H1 (cell line): Measurements from ENCODE around the gene CUL1. TPM values are rescaled to one million over a fixed set of nuclear protein-coding genes. Genes with fewer than 3 reads are reported as not detected.

Experiments
- CHD7 ChIP-seq: fragments of 300-600 bp; sonication (generic); IDR thresholded peaks from 2 replicates; pipeline ENCODE4 v1.7.1; 2012; ENCODE audit warnings: low read length, moderate library complexity, mild to moderate bottlenecking, inconsistent platforms; ENCODE audit not compliant: insufficient replicate concordance
- polyA plus RNA-seq, 7 experiments: library from polyadenylated mRNA; depleted of rRNA in 3 of 7; stranded (reverse) in 5 of 7; unstranded in 2 of 7; fragments of >200 nt in 5 of 7; fragments of 200-250 nt in 2 of 7; gene quantifications; 1 replicate in 5 of 7; 2 replicates in 1 of 7; 4 replicates in 1 of 7; pipeline versions ENCODE4 v1.2.1 to v1.2.3, GENCODE V29; 2011 to 2013; ENCODE audit warnings: missing spikeins in 2 of 7, mixed read lengths in 2 of 7
- total RNA-seq: library from RNA; stranded (reverse); fragmentation: NEBNext Ultra II Directional; extraction: Animal tissue kit (Norgen Biotek cat#: 25700); gene quantifications from 2 replicates; pipeline ENCODE4 v1.2.1, GENCODE V29; 2021

Gene CUL1
- total and polyA plus RNA-seq, 2 of the 8 experiments (the other 6 are each of a cell fraction or from before 2014, with no cell fraction given): 33.0 to 77.3 TPM

GRCh38 chr7:148831782-148832181 is 133.1 kb downstream of the CUL1 start (continued):
- TF ChIP-seq CHD7: no peak
